Stimulated activated CD4-positive, alpha-beta T cell treated with anti-CD3 and anti-CD28 coated beads, TNF-alpha, amount 100 ng/mL, for 4 hours (primary cell): ENCODE measurements around the gene TMPRSS7.

Experiments
- DNase-seq, 3 experiments: peaks; one replicate each; pipeline ENCODE4 v3.0.0-alpha.2; 2020; ENCODE audit warnings: low read depth in 3 of 3

TMPRSS7 gene

GRCh38 chr3:112034436-112034835 is at the start of gene TMPRSS7:
Gene TMPRSS7 (plus strand): TSS chr3:112034736. CDS start chr3:112034846, 110 bp downstream.
- DNase-seq, result no peak

GRCh38 chr3:111986800-111987199 is 47.7 kb upstream of the TMPRSS7 start:
- DNase-seq, result no peak

GRCh38 chr3:111989061-111989678 is 45.4 kb upstream of the TMPRSS7 start:
- DNase-seq, result no peak

GRCh38 chr3:111993038-111993437 is 41.5 kb upstream of the TMPRSS7 start:
- DNase-seq, result no peak

- DNase-seq, result no peak
Measured at GRCh38 chr3:111998636-111999483, 35.7 kb upstream of the TMPRSS7 start, which contains the start of gene TAGLN3. Gene TAGLN3 (plus strand): TSS chr3:111998922. CDS start chr3:111999423, 501 bp downstream.

GRCh38 chr3:111999484-112000324 is 34.8 kb upstream of the TMPRSS7 start:
- no peak for DNase-seq

GRCh38 chr3:112000367-112000771 is 34.2 kb upstream of the TMPRSS7 start:
- no peak for DNase-seq

GRCh38 chr3:112000966-112001365 is 33.6 kb upstream of the TMPRSS7 start:
- no peak for DNase-seq

GRCh38 chr3:112001526-112001925 is 33.0 kb upstream of the TMPRSS7 start:
- DNase-seq, result no peak

GRCh38 chr3:112002096-112002971 is 32.2 kb upstream of the TMPRSS7 start:
- DNase-seq, result peak in 2 of 3 experiments; percentile 56 to 70

GRCh38 chr3:112003321-112004080 is 31.0 kb upstream of the TMPRSS7 start:
- DNase-seq, result no peak

- DNase-seq, result no peak
Measured at GRCh38 chr3:112004187-112004586, 30.3 kb upstream of the TMPRSS7 start.

- no peak for DNase-seq
Measured at GRCh38 chr3:112004669-112005068, 29.9 kb upstream of the TMPRSS7 start.

- no peak for DNase-seq
Measured at GRCh38 chr3:112005091-112005672, 29.4 kb upstream of the TMPRSS7 start.

GRCh38 chr3:112007633-112008032 is 26.9 kb upstream of the TMPRSS7 start:
- no peak for DNase-seq

GRCh38 chr3:112009670-112010069 is 24.9 kb upstream of the TMPRSS7 start:
- DNase-seq, result no peak

GRCh38 chr3:112010636-112011035 is 23.9 kb upstream of the TMPRSS7 start:
- no peak for DNase-seq

- DNase-seq, result no peak
Measured at GRCh38 chr3:112011376-112011940, 23.1 kb upstream of the TMPRSS7 start.

GRCh38 chr3:112012205-112012992 is 22.1 kb upstream of the TMPRSS7 start:
- DNase-seq, result no peak
